HG03432 (cell line): ENCODE measurements around the gene SELENOK.
A peak's percentile ranks its signal among the peaks of the same experiment; 100 is the strongest.

ENCODE experiments used
- ATAC-seq: cut with Tn5 transposase; IDR thresholded peaks from one replicate; pipeline ENCODE4 v1.9.1; 2021; ENCODE audit warnings: mild to moderate bottlenecking, moderate library complexity; ENCODE audit not compliant: unreplicated experiment

Gene SELENOK

DNA sequence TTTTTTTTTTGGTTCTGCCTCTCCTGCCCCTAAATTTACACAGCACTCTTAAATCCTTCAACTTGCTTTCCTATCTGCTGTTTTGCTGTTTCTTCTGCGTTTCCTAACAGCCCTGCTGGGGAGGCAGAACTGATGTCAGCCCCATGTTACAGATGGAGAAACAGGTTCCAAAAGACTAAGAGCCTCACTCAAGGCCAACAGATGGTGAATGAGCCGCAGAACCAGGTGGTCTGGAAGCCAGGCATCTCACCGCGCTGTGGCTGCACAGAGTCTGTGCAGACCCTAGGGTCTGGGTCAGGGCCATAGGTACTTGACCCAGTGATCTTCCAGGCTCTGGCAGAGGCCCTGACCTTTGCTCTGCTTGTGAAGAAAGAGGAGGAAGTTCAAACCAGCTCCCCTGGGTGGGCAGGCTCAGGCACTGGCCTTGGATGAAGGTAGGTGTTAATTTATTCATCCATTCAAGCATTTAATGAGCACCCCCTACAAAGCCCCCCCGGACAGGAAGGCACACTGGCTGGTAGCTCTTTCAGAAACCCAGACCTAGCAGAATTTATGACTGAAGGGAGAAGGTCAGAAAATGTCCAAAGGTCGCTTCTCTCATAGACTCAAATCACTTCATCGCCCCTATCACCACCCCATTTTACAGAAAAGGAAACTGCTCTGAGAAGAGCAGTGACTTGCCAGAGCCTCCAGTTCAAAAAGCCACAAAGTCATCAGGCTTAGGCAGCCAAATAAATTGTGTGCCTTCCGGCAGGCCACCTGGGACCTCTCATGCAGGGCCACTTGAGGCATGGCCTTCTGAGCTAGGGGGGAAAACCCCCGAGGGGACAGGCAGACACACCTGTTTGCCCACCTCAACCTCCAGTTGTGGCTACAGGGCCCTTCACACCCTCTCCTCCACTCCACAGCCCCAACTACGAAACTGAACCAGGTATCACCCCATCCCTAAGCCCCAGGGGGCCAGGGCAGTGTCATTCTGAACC is 48.2 kb downstream of the SELENOK start:
- peak; percentile 47 for ATAC-seq

GRCh38 chr3:53842436-53843194 is 49.0 kb downstream of the SELENOK start:
- no peak for ATAC-seq

GRCh38 chr3:53841296-53841695 is 50.4 kb downstream of the SELENOK start:
- ATAC-seq = no peak

- no peak for ATAC-seq
Measured at GRCh38 chr3:53837331-53837730, 54.3 kb downstream of the SELENOK start.

GRCh38 chr3:53836084-53836872 is 55.4 kb downstream of the SELENOK start:
- ATAC-seq = no peak

GRCh38 chr3:53835257-53835656 is 56.4 kb downstream of the SELENOK start:
- no peak for ATAC-seq

GRCh38 chr3:53834429-53835095 is 57.1 kb downstream of the SELENOK start:
- no peak for ATAC-seq
